SK-N-SH treated with all-trans-retinoic acid at 6 μM for 48 hours (cell line): Measurements from ENCODE around the gene PCDH9.

Source experiments
- ATAC-seq: fragments of 200-7000 bp; cut with Tn5 transposase; 3 replicates; pipeline ENCODE4 v1.9.1; 2020; ENCODE audit warnings: mild to moderate bottlenecking, moderate library complexity
- ARNTL ChIP-seq: fragments of 450-650 bp; formaldehyde crosslinking; IDR thresholded peaks from 2 replicates; pipeline ENCODE4 v1.5.0; 2020; ENCODE audit warnings: low read depth, mild to moderate bottlenecking, moderate library complexity, borderline replicate concordance
- CREB5 ChIP-seq: fragments of 250-450 bp; sonication (Bioruptor Pico); IDR thresholded peaks from 2 replicates; pipeline ENCODE4 v1.5.1; 2020; ENCODE audit warnings: low read depth, mild to moderate bottlenecking, moderate library complexity
- ESRRG ChIP-seq: fragments of 250-450 bp; sonication (Bioruptor Pico); IDR thresholded peaks from 2 replicates; pipeline ENCODE4 v1.6.1; 2021; ENCODE audit warnings: mild to moderate bottlenecking
- GLIS3 ChIP-seq: fragments of 250-450 bp; sonication (Bioruptor Pico); IDR thresholded peaks from 2 replicates; pipeline ENCODE4 v1.5.0; 2020; ENCODE audit warnings: mild to moderate bottlenecking, moderate library complexity
- ISL1 ChIP-seq: fragments of 250-450 bp; sonication (Bioruptor Pico); IDR thresholded peaks from 2 replicates; pipeline ENCODE4 v2.1.2; 2022; ENCODE audit warnings: mild to moderate bottlenecking, moderate library complexity
- PATZ1 ChIP-seq: fragments of 250-450 bp; sonication (Bioruptor Pico); IDR thresholded peaks from 2 replicates; pipeline ENCODE4 v1.8.0; 2020; ENCODE audit warnings: mild to moderate bottlenecking, moderate library complexity, borderline replicate concordance
- POU6F1 ChIP-seq: fragments of 250-450 bp; sonication (Bioruptor Pico); IDR thresholded peaks from 2 replicates; pipeline ENCODE4 v1.8.0; 2021; ENCODE audit warnings: low read depth, mild to moderate bottlenecking, moderate library complexity, borderline replicate concordance
- RARB ChIP-seq: fragments of 250-450 bp; sonication (Bioruptor Pico); IDR thresholded peaks from 2 replicates; pipeline ENCODE4 v1.8.0; 2021; ENCODE audit warnings: mild to moderate bottlenecking, moderate library complexity
- SNAI2 ChIP-seq: fragments of 250-450 bp; sonication (Bioruptor Pico); IDR thresholded peaks from 2 replicates; pipeline ENCODE4 v1.5.0; 2020; ENCODE audit warnings: mild to moderate bottlenecking, moderate library complexity
- TCF4 ChIP-seq: fragments of 250-450 bp; sonication (Bioruptor Pico); IDR thresholded peaks from 2 replicates; pipeline ENCODE4 v1.8.0; 2021; ENCODE audit warnings: mild to moderate bottlenecking, moderate library complexity, borderline replicate concordance
- TOX ChIP-seq: fragments of 250-450 bp; sonication (Bioruptor Pico); IDR thresholded peaks from 2 replicates; pipeline ENCODE4 v1.8.0; 2021; ENCODE audit warnings: mild to moderate bottlenecking, moderate library complexity, borderline replicate concordance
- ZC3H10 ChIP-seq: fragments of 250-450 bp; sonication (Bioruptor Pico); IDR thresholded peaks from 2 replicates; pipeline ENCODE4 v1.5.1; 2021; ENCODE audit warnings: mild to moderate bottlenecking, moderate library complexity
- ZFP3 ChIP-seq: fragments of 250-450 bp; sonication (Bioruptor Pico); IDR thresholded peaks from 2 replicates; pipeline ENCODE4 v1.5.0; 2020; ENCODE audit warnings: mild to moderate bottlenecking, moderate library complexity
- ZFP30 ChIP-seq: fragments of 450-650 bp; formaldehyde crosslinking; IDR thresholded peaks from 2 replicates; pipeline ENCODE4 v1.5.0; 2022; ENCODE audit warnings: mild to moderate bottlenecking, moderate library complexity
- ZNF565 ChIP-seq: fragments of 450-650 bp; formaldehyde crosslinking; conservative IDR thresholded peaks from 2 replicates; pipeline ENCODE4 v1.5.0; 2020; ENCODE audit warnings: low read depth, mild to moderate bottlenecking, moderate library complexity
- ZNF70 ChIP-seq: fragments of 450-650 bp; formaldehyde crosslinking; IDR thresholded peaks from 2 replicates; pipeline ENCODE4 v1.5.0; 2020; ENCODE audit warnings: mild to moderate bottlenecking, moderate library complexity
- TF ChIP-seq, protein P1 (sequence below): fragments of 250-450 bp; sonication (Bioruptor Pico); IDR thresholded peaks from 2 replicates; pipeline ENCODE4 v1.5.1; 2021; ENCODE audit warnings: mild to moderate bottlenecking, moderate library complexity
- TF ChIP-seq, protein P2 (sequence below): fragments of 250-450 bp; sonication (Bioruptor Pico); IDR thresholded peaks from 2 replicates; pipeline ENCODE4 v1.5.0; 2020; ENCODE audit warnings: mild to moderate bottlenecking, moderate library complexity

Gene PCDH9

GRCh38 chr13:67120872-67121531, 109.1 kb downstream of the PCDH9 start:
- peak; percentile 71 for ATAC-seq
- TF ChIP-seq RARB (CRISPR knock-in tag) (no peak), ZFP30 (CRISPR knock-in tag) (no peak), ISL1 (CRISPR knock-in tag) (peak; percentile 49)
- TF ChIP-seq, all 23 proteins: peak for 1

GRCh38 chr13:67119481-67119894, 110.6 kb downstream of the PCDH9 start:
- TF ChIP-seq ISL1 (CRISPR knock-in tag) (peak; percentile 37; the same call in 1 of the 2 replicates), ZC3H10 (0 out of 2 replicates have a peak, but pooled peaks have one; percentile 18), SNAI2 (CRISPR knock-in tag) (no peak), ZNF70 (no peak), POU6F1 (CRISPR knock-in tag) (no peak)
- TF ChIP-seq, protein P1, sequence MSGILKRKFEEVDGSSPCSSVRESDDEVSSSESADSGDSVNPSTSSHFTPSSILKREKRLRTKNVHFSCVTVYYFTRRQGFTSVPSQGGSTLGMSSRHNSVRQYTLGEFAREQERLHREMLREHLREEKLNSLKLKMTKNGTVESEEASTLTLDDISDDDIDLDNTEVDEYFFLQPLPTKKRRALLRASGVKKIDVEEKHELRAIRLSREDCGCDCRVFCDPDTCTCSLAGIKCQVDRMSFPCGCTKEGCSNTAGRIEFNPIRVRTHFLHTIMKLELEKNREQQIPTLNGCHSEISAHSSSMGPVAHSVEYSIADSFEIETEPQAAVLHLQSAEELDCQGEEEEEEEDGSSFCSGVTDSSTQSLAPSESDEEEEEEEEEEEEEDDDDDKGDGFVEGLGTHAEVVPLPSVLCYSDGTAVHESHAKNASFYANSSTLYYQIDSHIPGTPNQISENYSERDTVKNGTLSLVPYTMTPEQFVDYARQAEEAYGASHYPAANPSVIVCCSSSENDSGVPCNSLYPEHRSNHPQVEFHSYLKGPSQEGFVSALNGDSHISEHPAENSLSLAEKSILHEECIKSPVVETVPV (CRISPR knock-in tag): no peak
- TF ChIP-seq, all 23 proteins: peak for 2
- ATAC-seq: peak; percentile 93

DNA sequence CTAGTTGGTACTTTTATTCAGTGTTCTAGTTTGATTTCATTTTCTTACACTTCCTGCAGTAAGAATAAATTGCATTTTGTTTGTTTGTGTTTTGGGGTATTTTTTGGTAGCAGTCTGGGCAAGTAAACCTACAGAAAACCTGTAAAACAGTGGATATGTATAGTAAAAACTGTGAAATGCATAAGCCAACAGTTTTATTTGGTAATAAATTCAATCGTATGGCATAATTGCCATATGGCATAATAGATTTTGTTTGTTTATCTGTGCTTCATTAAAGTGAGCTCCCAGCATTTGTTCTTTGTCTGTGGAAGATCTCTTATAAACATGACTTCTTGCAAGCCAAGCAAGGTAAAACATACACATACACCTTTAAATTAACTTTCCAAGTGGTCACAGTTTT, 111.9 kb downstream of the PCDH9 start:
- no peak for TF ChIP-seq CREB5
- no peak for TF ChIP-seq TOX (CRISPR knock-in tag)
- no peak for TF ChIP-seq SNAI2 (CRISPR knock-in tag)
- no peak for TF ChIP-seq ZFP30 (CRISPR knock-in tag)
- no peak for TF ChIP-seq ESRRG
- no peak for TF ChIP-seq ZNF565 (CRISPR knock-in tag)
- no peak for TF ChIP-seq TCF4
- no peak for ATAC-seq

DNA sequence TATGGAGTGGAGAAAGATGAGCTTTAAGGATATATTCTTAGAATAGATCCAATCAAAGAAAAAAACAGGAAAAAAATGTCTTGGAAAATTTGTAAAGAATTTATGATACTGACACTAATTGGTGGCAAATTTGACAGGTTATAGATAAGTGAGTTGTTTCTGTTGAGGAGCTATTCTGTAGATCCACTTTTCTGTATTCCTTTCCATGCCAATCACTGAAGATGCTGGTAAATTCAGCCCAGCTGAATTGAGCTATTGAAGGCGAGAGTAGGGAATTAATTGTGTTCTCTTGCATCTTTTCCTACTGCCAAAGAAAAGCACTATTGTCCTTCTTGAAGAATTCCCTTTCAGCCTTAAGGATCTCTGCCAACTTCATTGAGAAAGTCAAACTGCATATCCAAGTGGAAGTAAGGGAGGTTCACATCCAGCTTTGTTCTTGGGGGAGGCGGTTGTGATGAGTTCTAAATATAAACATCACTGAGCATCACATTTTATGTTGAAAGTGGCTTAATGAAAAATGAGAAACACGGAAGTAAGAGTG, 113.1 kb downstream of the PCDH9 start:
- TF ChIP-seq RARB (CRISPR knock-in tag) (no peak), ZFP30 (CRISPR knock-in tag) (no peak), ZFP3 (CRISPR knock-in tag) (no peak)
- TF ChIP-seq, protein P1 (CRISPR knock-in tag): no peak
- no peak for ATAC-seq

DNA sequence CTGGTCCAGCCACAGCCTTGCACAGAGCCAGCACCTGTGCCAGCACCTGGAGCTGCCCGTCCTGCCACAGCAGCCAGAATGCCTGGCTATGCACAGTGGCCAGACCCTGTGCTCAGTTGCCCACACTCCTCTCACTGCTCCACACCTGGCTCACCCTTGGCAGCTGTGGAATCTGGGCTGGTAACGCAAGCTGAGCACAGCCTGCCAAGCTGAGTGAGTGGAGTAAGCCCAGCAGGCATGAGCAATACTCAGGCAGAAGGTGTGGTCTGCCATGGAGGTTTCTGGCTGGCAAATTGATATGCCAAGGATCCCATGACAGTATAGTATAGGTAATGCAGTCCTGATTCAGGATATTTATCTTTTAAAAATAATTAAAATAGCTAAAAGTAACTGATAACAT, 122.2 kb downstream of the PCDH9 start:
- TF ChIP-seq ARNTL (CRISPR knock-in tag) (no peak), ZNF70 (no peak), POU6F1 (CRISPR knock-in tag) (no peak), TCF4 (no peak), PATZ1 (CRISPR knock-in tag) (no peak), ISL1 (CRISPR knock-in tag) (no peak), TOX (CRISPR knock-in tag) (no peak), ZFP3 (CRISPR knock-in tag) (no peak), GLIS3 (CRISPR knock-in tag) (no peak)
- TF ChIP-seq, protein P2, sequence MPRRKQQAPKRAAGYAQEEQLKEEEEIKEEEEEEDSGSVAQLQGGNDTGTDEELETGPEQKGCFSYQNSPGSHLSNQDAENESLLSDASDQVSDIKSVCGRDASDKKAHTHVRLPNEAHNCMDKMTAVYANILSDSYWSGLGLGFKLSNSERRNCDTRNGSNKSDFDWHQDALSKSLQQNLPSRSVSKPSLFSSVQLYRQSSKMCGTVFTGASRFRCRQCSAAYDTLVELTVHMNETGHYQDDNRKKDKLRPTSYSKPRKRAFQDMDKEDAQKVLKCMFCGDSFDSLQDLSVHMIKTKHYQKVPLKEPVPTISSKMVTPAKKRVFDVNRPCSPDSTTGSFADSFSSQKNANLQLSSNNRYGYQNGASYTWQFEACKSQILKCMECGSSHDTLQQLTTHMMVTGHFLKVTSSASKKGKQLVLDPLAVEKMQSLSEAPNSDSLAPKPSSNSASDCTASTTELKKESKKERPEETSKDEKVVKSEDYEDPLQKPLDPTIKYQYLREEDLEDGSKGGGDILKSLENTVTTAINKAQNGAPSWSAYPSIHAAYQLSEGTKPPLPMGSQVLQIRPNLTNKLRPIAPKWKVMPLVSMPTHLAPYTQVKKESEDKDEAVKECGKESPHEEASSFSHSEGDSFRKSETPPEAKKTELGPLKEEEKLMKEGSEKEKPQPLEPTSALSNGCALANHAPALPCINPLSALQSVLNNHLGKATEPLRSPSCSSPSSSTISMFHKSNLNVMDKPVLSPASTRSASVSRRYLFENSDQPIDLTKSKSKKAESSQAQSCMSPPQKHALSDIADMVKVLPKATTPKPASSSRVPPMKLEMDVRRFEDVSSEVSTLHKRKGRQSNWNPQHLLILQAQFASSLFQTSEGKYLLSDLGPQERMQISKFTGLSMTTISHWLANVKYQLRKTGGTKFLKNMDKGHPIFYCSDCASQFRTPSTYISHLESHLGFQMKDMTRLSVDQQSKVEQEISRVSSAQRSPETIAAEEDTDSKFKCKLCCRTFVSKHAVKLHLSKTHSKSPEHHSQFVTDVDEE (CRISPR knock-in tag): no peak
- ATAC-seq: no peak
